A549 (cell line): ENCODE data around the gene SS18. TPM values are rescaled to one million over a fixed set of nuclear protein-coding genes. Genes with fewer than 3 reads are reported as not detected.

Experiments used
- ATAC-seq, 2 experiments: fragments of 200-7000 bp in 1 of 2; fragments of >200 bp in 1 of 2; cut with Nextera tagmentation in 1 of 2; cut with Tn5 transposase in 1 of 2; 3 replicates each; pipeline versions ENCODE4 v1.8.0 to v1.9.1; 2018 to 2020; ENCODE audit warnings: mild to moderate bottlenecking in 1 of 2, moderate library complexity in 1 of 2
- CTCF ChIA-PET: fragments of 300-600 bp; sonication (Branson Sonifier 250); formaldehyde crosslinking; extraction: SDS; loops from one replicate; lab custom pipeline; 2021; ENCODE audit warnings: antibody characterized with exemption, inconsistent platforms; lab: Yijun Ruan, JAX
- POLR2A ChIA-PET: fragments of 350-600 bp; formaldehyde crosslinking; extraction: SDS; loops from one replicate; lab custom pipeline; 2021; ENCODE audit warnings: antibody characterized with exemption, inconsistent platforms; lab: Yijun Ruan, JAX
- DNase-seq, 2 experiments: peaks; one replicate each; pipeline versions ENCODE4 v3.0.0 to v3.0.0-alpha.2; 2011 to 2016; ENCODE audit warnings: low read depth in 1 of 2, low spot score in 1 of 2
- FAIRE-seq: peaks from 2 replicates; lab custom pipeline; 2011; peaks lifted over from hg19 to GRCh38; lab: Jason Lieb, UNC
- H3K27ac ChIP-seq, 2 experiments: fragments of >200 bp; sonication (Bioruptor Twin); formaldehyde crosslinking; 3 replicates each; pipeline ENCODE4 v1.5.1; 2016 to 2017
- H3K4me1 ChIP-seq: fragments of >200 bp; sonication (Bioruptor Twin); formaldehyde crosslinking; 3 replicates; pipeline ENCODE4 v1.6.1; 2016
- H3K4me2 ChIP-seq: fragments of >200 bp; sonication (Bioruptor Twin); formaldehyde crosslinking; 3 replicates; pipeline ENCODE4 v1.6.1; 2016
- H3K4me3 ChIP-seq: fragments of >200 bp; sonication (Bioruptor Twin); formaldehyde crosslinking; 3 replicates; pipeline ENCODE4 v1.5.1; 2016
- H3K9me3 ChIP-seq: fragments of >200 bp; sonication (Bioruptor Twin); formaldehyde crosslinking; 3 replicates; pipeline ENCODE4 v1.6.1; 2016
- ATOH8 ChIP-seq: fragments of 250-450 bp; sonication (Bioruptor Pico); IDR thresholded peaks from 2 replicates; pipeline ENCODE4 v1.5.0; 2020; ENCODE audit warnings: low read depth, mild to moderate bottlenecking, moderate library complexity
- BHLHE40 ChIP-seq: IDR thresholded peaks from 2 replicates; pipeline ENCODE4 v1.6.1; 2012; ENCODE audit warnings: low read depth, low read length, inconsistent platforms
- CBX8 ChIP-seq: fragments of 200-600 bp; sonication (generic); IDR thresholded peaks from 2 replicates; pipeline ENCODE4 v1.6.1; 2016
- CHD2 ChIP-seq: fragments of 150-350 bp; IDR thresholded peaks from 2 replicates; pipeline ENCODE4 v1.6.1; 2014; ENCODE audit warnings: low read length; ENCODE audit not compliant: partially characterized antibody
- CHD4 ChIP-seq: fragments of 200-600 bp; sonication (generic); IDR thresholded peaks from 2 replicates; pipeline ENCODE4 v1.6.1; 2016; ENCODE audit warnings: antibody characterized with exemption, mild to moderate bottlenecking, borderline replicate concordance
- EHF ChIP-seq: fragments of 250-450 bp; sonication (Bioruptor Pico); IDR thresholded peaks from 2 replicates; pipeline ENCODE4 v1.5.0; 2020; ENCODE audit warnings: mild to moderate bottlenecking
- EP300 ChIP-seq, 2 experiments: fragments of >200 bp; sonication (Bioruptor Twin); formaldehyde crosslinking; IDR thresholded peaks; 2 replicates in 1 of 2; 3 replicates in 1 of 2; pipeline ENCODE4 v1.6.1; 2016 to 2017
- FOSB ChIP-seq: fragments of 250-450 bp; sonication (Bioruptor Pico); IDR thresholded peaks from 2 replicates; pipeline ENCODE4 v1.5.0; 2020; ENCODE audit warnings: mild to moderate bottlenecking, moderate library complexity
- FOSL2 ChIP-seq, 2 experiments: fragments of 450-650 bp in 1 of 2; fragments of >200 bp in 1 of 2; sonication (Bioruptor Twin) in 1 of 2; formaldehyde crosslinking; IDR thresholded peaks; 2 replicates each; pipeline versions ENCODE4 v1.5.0 to v1.6.1; 2016 to 2020; ENCODE audit warnings: mild to moderate bottlenecking in 1 of 2, moderate library complexity in 1 of 2
- GATA3 ChIP-seq: IDR thresholded peaks from 2 replicates; pipeline ENCODE4 v1.6.1; 2012; ENCODE audit warnings: borderline replicate concordance
- HDAC2 ChIP-seq: fragments of 200-600 bp; sonication (generic); IDR thresholded peaks from 2 replicates; pipeline ENCODE4 v1.6.1; 2016
- HEYL ChIP-seq: fragments of 250-450 bp; sonication (Bioruptor Pico); IDR thresholded peaks from 2 replicates; pipeline ENCODE4 v1.8.0; 2021; ENCODE audit warnings: mild to moderate bottlenecking, moderate library complexity
- HOXA7 ChIP-seq: fragments of 250-450 bp; sonication (Bioruptor Pico); IDR thresholded peaks from 2 replicates; pipeline ENCODE4 v1.5.0; 2020; ENCODE audit warnings: mild to moderate bottlenecking, moderate library complexity
- HOXB5 ChIP-seq: fragments of 250-450 bp; sonication (Bioruptor Pico); IDR thresholded peaks from 2 replicates; pipeline ENCODE4 v1.5.0; 2020; ENCODE audit warnings: mild to moderate bottlenecking, moderate library complexity
- JUNB ChIP-seq: fragments of >200 bp; sonication (Bioruptor Twin); formaldehyde crosslinking; IDR thresholded peaks from 2 replicates; pipeline ENCODE4 v1.6.1; 2016
- MAFK ChIP-seq: fragments of 450-650 bp; IDR thresholded peaks from 2 replicates; pipeline ENCODE4 v1.6.1; 2014; ENCODE audit not compliant: partially characterized antibody
- MAZ ChIP-seq: fragments of 150-350 bp; IDR thresholded peaks from 2 replicates; pipeline ENCODE4 v1.6.1; 2014; ENCODE audit warnings: antibody characterized with exemption, low read depth, low read length, borderline replicate concordance
- NPAS2 ChIP-seq: fragments of 250-450 bp; sonication (Bioruptor Pico); IDR thresholded peaks from 2 replicates; pipeline ENCODE4 v1.8.0; 2022; ENCODE audit warnings: mild to moderate bottlenecking, moderate library complexity, borderline replicate concordance
- POLR2A ChIP-seq: IDR thresholded peaks from 2 replicates; pipeline ENCODE4 v1.6.1; 2012; ENCODE audit warnings: mild to moderate bottlenecking, low read length
- RAD21 ChIP-seq, 2 experiments: fragments of >200 bp in 1 of 2; sonication (Bioruptor Twin) in 1 of 2; formaldehyde crosslinking in 1 of 2; IDR thresholded peaks in 1 of 2; conservative IDR thresholded peaks in 1 of 2; 2 replicates in 1 of 2; 3 replicates in 1 of 2; pipeline ENCODE4 v1.6.1; 2012 to 2018; ENCODE audit warnings: inconsistent platforms in 1 of 2
- RARB ChIP-seq: fragments of 250-450 bp; sonication (Bioruptor Pico); IDR thresholded peaks from 2 replicates; pipeline ENCODE4 v1.8.0; 2021; ENCODE audit warnings: mild to moderate bottlenecking, moderate library complexity
- SREBF2 ChIP-seq: fragments of 450-650 bp; IDR thresholded peaks from 2 replicates; pipeline ENCODE4 v1.6.1; 2014; ENCODE audit warnings: mild to moderate bottlenecking, moderate library complexity
- ZC3H11A ChIP-seq: fragments of 450-650 bp; IDR thresholded peaks from 2 replicates; pipeline ENCODE4 v1.6.1; 2014; ENCODE audit warnings: antibody characterized with exemption, mild to moderate bottlenecking
- ZFP36 ChIP-seq: fragments of 450-650 bp; IDR thresholded peaks from 2 replicates; pipeline ENCODE4 v1.6.1; 2014; ENCODE audit warnings: borderline replicate concordance; ENCODE audit not compliant: partially characterized antibody
- ZNF302 ChIP-seq: fragments of 250-450 bp; sonication (Bioruptor Pico); IDR thresholded peaks from 2 replicates; pipeline ENCODE4 v1.9.0; 2021; ENCODE audit warnings: inconsistent platforms, mild to moderate bottlenecking, moderate library complexity
- WGBS: methylation state at CpG from one replicate; pipeline ENCODE4 v1.1.6; 2017; ENCODE audit errors: missing lambda C conversion rate; 5-methylcytosine and 5-hydroxymethylcytosine counted together
- polyA plus RNA-seq, 4 experiments: library from polyadenylated mRNA; depleted of rRNA in 3 of 4; stranded (reverse); fragments of >200 nt; fragmentation: RNase III in 1 of 4; extraction: RNeasy Plus Mini Kit Qiagen cat#74134 plus additional on column Dnase treatment in 1 of 4; gene quantifications; 2 replicates in 3 of 4; 3 replicates in 1 of 4; pipeline ENCODE4 v1.2.3, GENCODE V29; 2011 to 2017
- TF ChIP-seq, protein P1 (sequence below): fragments of >200 bp; sonication (Bioruptor Twin); formaldehyde crosslinking; IDR thresholded peaks from 3 replicates; pipeline ENCODE4 v1.6.1; 2016
- TF ChIP-seq, protein P2 (sequence below): fragments of >200 bp; sonication (Bioruptor Twin); formaldehyde crosslinking; IDR thresholded peaks from 2 replicates; pipeline ENCODE4 v1.6.1; 2016
- TF ChIP-seq, protein P3 (sequence below): fragments of 250-450 bp; sonication (Bioruptor Pico); IDR thresholded peaks from 2 replicates; pipeline ENCODE4 v1.5.0; 2021; ENCODE audit warnings: mild to moderate bottlenecking, moderate library complexity, borderline replicate concordance
- TF ChIP-seq, protein P4 (sequence below): fragments of 200-600 bp; sonication (generic); IDR thresholded peaks from 2 replicates; pipeline ENCODE4 v1.6.1; 2016; ENCODE audit warnings: antibody characterized with exemption, mild to moderate bottlenecking, moderate library complexity

Gene SS18
- polyA plus RNA-seq, 2 of the 4 experiments (the other 2 are of a cell fraction), result 59.0 to 119 TPM

GRCh38 chr18:26073758-26074157, 16.7 kb downstream of the SS18 start:
- POLR2A ChIA-PET, result no interaction called here
- ATAC-seq, result no peak
- CTCF ChIA-PET, result no interaction called here
- peak overlapping the region; percentile 6; the same call in 1 of the 3 replicates for H3K4me2 ChIP-seq
- H3K4me3 ChIP-seq, result no peak overlapping the region
- H3K9me3 ChIP-seq, result peaks cover 10% of the 10 kb centered on the region; the same call in 2 of the 3 replicates
- whole genome bisulfite sequencing, result 21% methylated on average over 2 of the region's 2 CpGs
- DNase-seq, result no peak
- TF ChIP-seq ZC3H11A (no peak), RAD21 (conservative IDR thresholded peaks at IDR 0.05 in 1 of 2, IDR thresholded peaks at IDR 0.05 in 1 of 2) (no peak), ZNF302 (CRISPR knock-in tag) (no peak), HDAC2 (no peak), MAFK (no peak), CHD2 (no peak), FOSB (CRISPR knock-in tag) (no peak), HOXA7 (no peak), JUNB (no peak), SREBF2 (no peak), HEYL (CRISPR knock-in tag) (no peak), POLR2A (no peak), NPAS2 (CRISPR knock-in tag) (no peak)
- TF ChIP-seq, protein P1, sequence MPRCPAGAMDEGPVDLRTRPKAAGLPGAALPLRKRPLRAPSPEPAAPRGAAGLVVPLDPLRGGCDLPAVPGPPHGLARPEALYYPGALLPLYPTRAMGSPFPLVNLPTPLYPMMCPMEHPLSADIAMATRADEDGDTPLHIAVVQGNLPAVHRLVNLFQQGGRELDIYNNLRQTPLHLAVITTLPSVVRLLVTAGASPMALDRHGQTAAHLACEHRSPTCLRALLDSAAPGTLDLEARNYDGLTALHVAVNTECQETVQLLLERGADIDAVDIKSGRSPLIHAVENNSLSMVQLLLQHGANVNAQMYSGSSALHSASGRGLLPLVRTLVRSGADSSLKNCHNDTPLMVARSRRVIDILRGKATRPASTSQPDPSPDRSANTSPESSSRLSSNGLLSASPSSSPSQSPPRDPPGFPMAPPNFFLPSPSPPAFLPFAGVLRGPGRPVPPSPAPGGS, result no peak
- H3K27ac ChIP-seq, result no peak overlapping the region
- peaks cover 12% of the 10 kb centered on the region; the same call in 1 of the 3 replicates for H3K4me1 ChIP-seq
- no peak for FAIRE-seq

GRCh38 chr18:26071725-26072124, 18.7 kb downstream of the SS18 start:
- ATAC-seq (no peak), FAIRE-seq (no peak), DNase-seq (no peak)
- CTCF ChIA-PET, result no interaction called here
- 100% methylated on average over 2 of the region's 2 CpGs for WGBS
- POLR2A ChIA-PET, result no interaction called here
- H3K9me3 ChIP-seq, result peaks cover 10% of the 10 kb centered on the region; the same call in 2 of the 3 replicates
- H3K4me3 ChIP-seq, result no peak overlapping the region
- H3K27ac ChIP-seq, result no peak overlapping the region
- peaks cover 12% of the 10 kb centered on the region; the same call in 1 of the 3 replicates for H3K4me1 ChIP-seq
- TF ChIP-seq CHD4 (no peak), RARB (CRISPR knock-in tag) (no peak), BHLHE40 (no peak), POLR2A (no peak), CHD2 (no peak), HOXA7 (no peak), MAFK (no peak), HOXB5 (CRISPR knock-in tag) (no peak), EP300 (IDR thresholded peaks at IDR 0.05) (no peak), FOSL2 (IDR thresholded peaks at IDR 0.05) (no peak), FOSL2 (CRISPR knock-in tag; IDR thresholded peaks at IDR 0.05) (no peak), CBX8 (no peak), MAZ (no peak), EHF (CRISPR knock-in tag) (no peak), ZFP36 (no peak), ATOH8 (CRISPR knock-in tag) (no peak), HEYL (CRISPR knock-in tag) (no peak), GATA3 (no peak)
- TF ChIP-seq, protein P2, sequence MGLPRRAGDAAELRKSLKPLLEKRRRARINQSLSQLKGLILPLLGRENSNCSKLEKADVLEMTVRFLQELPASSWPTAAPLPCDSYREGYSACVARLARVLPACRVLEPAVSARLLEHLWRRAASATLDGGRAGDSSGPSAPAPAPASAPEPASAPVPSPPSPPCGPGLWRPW, result no peak
- TF ChIP-seq, protein P3, sequence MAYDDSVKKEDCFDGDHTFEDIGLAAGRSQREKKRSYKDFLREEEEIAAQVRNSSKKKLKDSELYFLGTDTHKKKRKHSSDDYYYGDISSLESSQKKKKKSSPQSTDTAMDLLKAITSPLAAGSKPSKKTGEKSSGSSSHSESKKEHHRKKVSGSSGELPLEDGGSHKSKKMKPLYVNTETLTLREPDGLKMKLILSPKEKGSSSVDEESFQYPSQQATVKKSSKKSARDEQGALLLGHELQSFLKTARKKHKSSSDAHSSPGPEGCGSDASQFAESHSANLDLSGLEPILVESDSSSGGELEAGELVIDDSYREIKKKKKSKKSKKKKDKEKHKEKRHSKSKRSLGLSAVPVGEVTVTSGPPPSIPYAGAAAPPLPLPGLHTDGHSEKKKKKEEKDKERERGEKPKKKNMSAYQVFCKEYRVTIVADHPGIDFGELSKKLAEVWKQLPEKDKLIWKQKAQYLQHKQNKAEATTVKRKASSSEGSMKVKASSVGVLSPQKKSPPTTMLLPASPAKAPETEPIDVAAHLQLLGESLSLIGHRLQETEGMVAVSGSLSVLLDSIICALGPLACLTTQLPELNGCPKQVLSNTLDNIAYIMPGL (CRISPR knock-in tag), result no peak
- TF ChIP-seq, protein P4, sequence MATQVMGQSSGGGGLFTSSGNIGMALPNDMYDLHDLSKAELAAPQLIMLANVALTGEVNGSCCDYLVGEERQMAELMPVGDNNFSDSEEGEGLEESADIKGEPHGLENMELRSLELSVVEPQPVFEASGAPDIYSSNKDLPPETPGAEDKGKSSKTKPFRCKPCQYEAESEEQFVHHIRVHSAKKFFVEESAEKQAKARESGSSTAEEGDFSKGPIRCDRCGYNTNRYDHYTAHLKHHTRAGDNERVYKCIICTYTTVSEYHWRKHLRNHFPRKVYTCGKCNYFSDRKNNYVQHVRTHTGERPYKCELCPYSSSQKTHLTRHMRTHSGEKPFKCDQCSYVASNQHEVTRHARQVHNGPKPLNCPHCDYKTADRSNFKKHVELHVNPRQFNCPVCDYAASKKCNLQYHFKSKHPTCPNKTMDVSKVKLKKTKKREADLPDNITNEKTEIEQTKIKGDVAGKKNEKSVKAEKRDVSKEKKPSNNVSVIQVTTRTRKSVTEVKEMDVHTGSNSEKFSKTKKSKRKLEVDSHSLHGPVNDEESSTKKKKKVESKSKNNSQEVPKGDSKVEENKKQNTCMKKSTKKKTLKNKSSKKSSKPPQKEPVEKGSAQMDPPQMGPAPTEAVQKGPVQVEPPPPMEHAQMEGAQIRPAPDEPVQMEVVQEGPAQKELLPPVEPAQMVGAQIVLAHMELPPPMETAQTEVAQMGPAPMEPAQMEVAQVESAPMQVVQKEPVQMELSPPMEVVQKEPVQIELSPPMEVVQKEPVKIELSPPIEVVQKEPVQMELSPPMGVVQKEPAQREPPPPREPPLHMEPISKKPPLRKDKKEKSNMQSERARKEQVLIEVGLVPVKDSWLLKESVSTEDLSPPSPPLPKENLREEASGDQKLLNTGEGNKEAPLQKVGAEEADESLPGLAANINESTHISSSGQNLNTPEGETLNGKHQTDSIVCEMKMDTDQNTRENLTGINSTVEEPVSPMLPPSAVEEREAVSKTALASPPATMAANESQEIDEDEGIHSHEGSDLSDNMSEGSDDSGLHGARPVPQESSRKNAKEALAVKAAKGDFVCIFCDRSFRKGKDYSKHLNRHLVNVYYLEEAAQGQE, result no peak
- H3K4me2 ChIP-seq, result no peak overlapping the region
